Osteocyte (in vitro differentiated cells): ENCODE data around the gene PLRG1. TPM values are rescaled to one million over a fixed set of nuclear protein-coding genes. Genes with fewer than 3 reads are reported as not detected.

Experiments used
- DNase-seq: peaks from one replicate; pipeline ENCODE4 v3.0.0; 2021; ENCODE audit warnings: mixed read lengths; ENCODE audit not compliant: unreplicated experiment; ENCODE audit errors: extremely low spot score
- H3K27ac Mint-ChIP-seq: one replicate; pipeline ENCODE4 v1.8.0; 2021; ENCODE audit warnings: mild to moderate bottlenecking, mixed read lengths; ENCODE audit not compliant: unreplicated experiment
- H3K27me3 Mint-ChIP-seq: one replicate; pipeline ENCODE4 v1.8.0; 2021; ENCODE audit warnings: mixed read lengths; ENCODE audit not compliant: unreplicated experiment
- H3K36me3 Mint-ChIP-seq: one replicate; pipeline ENCODE4 v1.8.0; 2021; ENCODE audit warnings: mixed read lengths; ENCODE audit not compliant: unreplicated experiment
- H3K4me1 Mint-ChIP-seq: one replicate; pipeline ENCODE4 v1.8.0; 2021; ENCODE audit warnings: mixed read lengths; ENCODE audit not compliant: unreplicated experiment
- H3K4me3 Mint-ChIP-seq: one replicate; pipeline ENCODE4 v1.8.0; 2021; ENCODE audit warnings: mild to moderate bottlenecking, moderate library complexity, mixed read lengths; ENCODE audit not compliant: unreplicated experiment
- H3K9me3 Mint-ChIP-seq: one replicate; pipeline ENCODE4 v1.8.0; 2021; ENCODE audit warnings: mixed read lengths; ENCODE audit not compliant: unreplicated experiment
- CTCF ChIP-seq: fragments of 200-600 bp; sonication (generic); IDR thresholded peaks from 2 replicates; pipeline ENCODE4 v1.5.0; 2021; ENCODE audit warnings: antibody characterized with exemption, mild to moderate bottlenecking, moderate library complexity
- total RNA-seq: library from RNA; stranded (reverse); gene quantifications from 2 replicates; pipeline ENCODE4 v1.2.1, GENCODE V29; 2021

The PLRG1 gene
- total RNA-seq, 1 donor from 2014 or later = 82.1 TPM

- TF ChIP-seq CTCF = no peak
- H3K27ac Mint-ChIP-seq = no peak overlapping the region
- peaks cover 31% of the 10 kb centered on the region for H3K27me3 Mint-ChIP-seq
- no peak for DNase-seq
- no peak overlapping the region for H3K4me3 Mint-ChIP-seq
- no peaks in the 10 kb centered on the region for H3K9me3 Mint-ChIP-seq
- no peaks in the 10 kb centered on the region for H3K4me1 Mint-ChIP-seq
- no peaks in the 10 kb centered on the region for H3K36me3 Mint-ChIP-seq
These were observed 8.9 kb upstream of the PLRG1 start for GRCh38 chr4:154559141-154559493.

GRCh38 chr4:154551872-154552686, 1.9 kb upstream of the PLRG1 start:
- Mint-ChIP-seq H3K9me3 (no peaks in the 10 kb centered on the region), H3K4me3 (no peak overlapping the region), H3K27me3 (peaks cover 12% of the 10 kb centered on the region), H3K27ac (no peak overlapping the region), H3K4me1 (peaks cover 15% of the 10 kb centered on the region), H3K36me3 (peaks cover 4% of the 10 kb centered on the region)
- TF ChIP-seq CTCF = peak; percentile 89
- no peak for DNase-seq

- peaks cover 4% of the 10 kb centered on the region for H3K9me3 Mint-ChIP-seq
- H3K27me3 Mint-ChIP-seq = no peaks in the 10 kb centered on the region
- peaks cover 42% of the 10 kb centered on the region for H3K36me3 Mint-ChIP-seq
- DNase-seq = no peak
- H3K4me3 Mint-ChIP-seq = no peak overlapping the region
- no peak overlapping the region for H3K27ac Mint-ChIP-seq
- TF ChIP-seq CTCF = no peak
- peaks cover 13% of the 10 kb centered on the region for H3K4me1 Mint-ChIP-seq
These were observed 4.5 kb downstream of the PLRG1 start for GRCh38 chr4:154545689-154546088.

- no peak overlapping the region for H3K4me3 Mint-ChIP-seq
- no peak for TF ChIP-seq CTCF
- H3K27me3 Mint-ChIP-seq = no peaks in the 10 kb centered on the region
- peaks cover 58% of the 10 kb centered on the region for H3K36me3 Mint-ChIP-seq
- no peak overlapping the region for H3K27ac Mint-ChIP-seq
- DNase-seq = no peak
- H3K4me1 Mint-ChIP-seq = no peaks in the 10 kb centered on the region
- peaks cover 4% of the 10 kb centered on the region for H3K9me3 Mint-ChIP-seq
These were observed 7.8 kb downstream of the PLRG1 start for GRCh38 chr4:154542271-154542879.

- H3K4me3 Mint-ChIP-seq = no peak overlapping the region
- no peak for DNase-seq
- TF ChIP-seq CTCF = no peak
- H3K9me3 Mint-ChIP-seq = no peaks in the 10 kb centered on the region
- H3K27ac Mint-ChIP-seq = no peak overlapping the region
- peaks cover 15% of the 10 kb centered on the region for H3K36me3 Mint-ChIP-seq
- H3K4me1 Mint-ChIP-seq = no peaks in the 10 kb centered on the region
- peaks cover 5% of the 10 kb centered on the region for H3K27me3 Mint-ChIP-seq
These were observed 15.9 kb downstream of the PLRG1 start for GRCh38 chr4:154534296-154534695.
